GM12874 (cell line): ENCODE measurements around the gene AKAP6.

Experiments used
- CTCF ChIP-seq: IDR thresholded peaks from 2 replicates; pipeline ENCODE4 v1.5.1; 2011; ENCODE audit warnings: low read depth, mild to moderate bottlenecking, control low read depth, low read length, moderate library complexity; ENCODE audit not compliant: insufficient read depth

AKAP6 gene

GRCh38 chr14:32450919-32451675, 122.0 kb downstream of the AKAP6 start:
- TF ChIP-seq CTCF, result no peak

GRCh38 chr14:32453857-32454810, 125.0 kb downstream of the AKAP6 start:
- TF ChIP-seq CTCF, result no peak

- TF ChIP-seq CTCF, result no peak
Measured at GRCh38 chr14:32457213-32457920, 128.3 kb downstream of the AKAP6 start.

GRCh38 chr14:32458720-32459119, 129.6 kb downstream of the AKAP6 start:
- TF ChIP-seq CTCF, result no peak

- no peak for TF ChIP-seq CTCF
Measured at GRCh38 chr14:32460267-32460666, 131.2 kb downstream of the AKAP6 start.

- no peak for TF ChIP-seq CTCF
Measured at GRCh38 chr14:32468955-32469354, 139.9 kb downstream of the AKAP6 start.

GRCh38 chr14:32469388-32470160, 140.5 kb downstream of the AKAP6 start:
- 0 out of 2 replicates have a peak, but pooled peaks have one; percentile 2 for TF ChIP-seq CTCF
